HepG2 (cell line): Measurements from ENCODE around the gene HSDL2. TPM values are rescaled to one million over a fixed set of nuclear protein-coding genes. Genes with fewer than 3 reads are reported as not detected.
A peak's percentile ranks its signal among the peaks of the same experiment; 100 is the strongest.

ENCODE experiments used
- ELF3 ChIP-seq: IDR thresholded peaks from 2 replicates; pipeline ENCODE4 v1.6.1; 2016; ENCODE audit warnings: missing genetic modification reagents, missing compliant biosample characterization
- FOXK2 ChIP-seq: fragments of 450-650 bp; IDR thresholded peaks from 2 replicates; pipeline ENCODE4 v1.6.1; 2016
- HNF4A ChIP-seq: sonication (generic); formaldehyde crosslinking; IDR thresholded peaks from 2 replicates; pipeline ENCODE4 v1.4.0; 2020; ENCODE audit warnings: missing genetic modification reagents
- MAFK ChIP-seq, 2 experiments: IDR thresholded peaks in 1 of 2; conservative IDR thresholded peaks in 1 of 2; 2 replicates each; pipeline ENCODE4 v1.6.1; 2011; ENCODE audit warnings: improper control_type of control experiment in 2 of 2, low read length in 2 of 2
- SOX5 ChIP-seq: IDR thresholded peaks from 2 replicates; pipeline ENCODE4 v1.6.1; 2016; ENCODE audit warnings: borderline replicate concordance
- TEAD3 ChIP-seq: optimal IDR thresholded peaks from 2 replicates; pipeline ENCODE3; 2016; ENCODE audit warnings: borderline replicate concordance
- ZFP41 ChIP-seq: sonication (generic); formaldehyde crosslinking; IDR thresholded peaks from 2 replicates; pipeline ENCODE4 v1.4.0; 2020; ENCODE audit warnings: mild to moderate bottlenecking, missing genetic modification reagents, borderline replicate concordance
- ZMYM4 ChIP-seq: sonication (generic); formaldehyde crosslinking; IDR thresholded peaks from 2 replicates; pipeline ENCODE4 v1.8.1; 2023; ENCODE audit warnings: mild to moderate bottlenecking, missing genetic modification reagents
- ZNF775 ChIP-seq: sonication (generic); formaldehyde crosslinking; IDR thresholded peaks from 2 replicates; pipeline ENCODE4 v1.4.0; 2020; ENCODE audit warnings: missing genetic modification reagents, mild to moderate bottlenecking, moderate library complexity, borderline replicate concordance
- ZNF777 ChIP-seq: sonication (generic); formaldehyde crosslinking; IDR thresholded peaks from 2 replicates; pipeline ENCODE4 v1.4.0; 2020; ENCODE audit warnings: missing genetic modification reagents
- polyA plus RNA-seq, 8 experiments: library from polyadenylated mRNA; depleted of rRNA in 3 of 8; stranded (reverse) in 7 of 8; unstranded in 1 of 8; fragments of >200 nt; fragmentation: Illumina TruSeq in 4 of 8; extraction: Trizol in 4 of 8; gene quantifications; 2 replicates each; pipeline versions ENCODE4 v1.2.1 to v1.2.3, GENCODE V29; 2011 to 2016; ENCODE audit warnings: low read depth in 4 of 8, missing spikeins in 1 of 8, mixed read lengths in 1 of 8; ENCODE audit not compliant: insufficient read depth in 1 of 8
- total RNA-seq, 5 experiments: library from RNA; depleted of rRNA; stranded (reverse); fragments of >200 nt; fragmentation: Illumina TruSeq; extraction: Trizol; gene quantifications; 2 replicates each; pipeline ENCODE4 v1.2.3, GENCODE V29; 2016; ENCODE audit warnings: low read depth in 1 of 5
- TF ChIP-seq, protein P1 (sequence below): IDR thresholded peaks from 2 replicates; pipeline ENCODE4 v1.6.1; 2016; ENCODE audit warnings: low read depth, missing genetic modification reagents, missing compliant biosample characterization
- TF ChIP-seq, protein P2 (sequence below): sonication (generic); formaldehyde crosslinking; IDR thresholded peaks from 2 replicates; pipeline ENCODE4 v1.8.0; 2022; ENCODE audit warnings: mild to moderate bottlenecking, missing genetic modification reagents; ENCODE audit not compliant: insufficient replicate concordance
- TF ChIP-seq, protein P3 (sequence below): IDR thresholded peaks from 2 replicates; pipeline ENCODE4 v1.4.0; 2020; ENCODE audit warnings: mild to moderate bottlenecking, missing genetic modification reagents
- TF ChIP-seq, protein P4 (sequence below): sonication (generic); formaldehyde crosslinking; IDR thresholded peaks from 2 replicates; pipeline ENCODE4 v1.4.0; 2020; ENCODE audit warnings: missing genetic modification reagents, borderline replicate concordance
- TF ChIP-seq, protein P5 (sequence below): sonication (generic); IDR thresholded peaks from 2 replicates; pipeline ENCODE4 v1.6.1; 2016; ENCODE audit warnings: low read depth, borderline replicate concordance

The HSDL2 gene
- total and polyA plus RNA-seq, 2 of the 13 experiments (the other 11 are each of a cell fraction or from before 2014, with no cell fraction given) = 55.3 to 80.2 TPM

DNA sequence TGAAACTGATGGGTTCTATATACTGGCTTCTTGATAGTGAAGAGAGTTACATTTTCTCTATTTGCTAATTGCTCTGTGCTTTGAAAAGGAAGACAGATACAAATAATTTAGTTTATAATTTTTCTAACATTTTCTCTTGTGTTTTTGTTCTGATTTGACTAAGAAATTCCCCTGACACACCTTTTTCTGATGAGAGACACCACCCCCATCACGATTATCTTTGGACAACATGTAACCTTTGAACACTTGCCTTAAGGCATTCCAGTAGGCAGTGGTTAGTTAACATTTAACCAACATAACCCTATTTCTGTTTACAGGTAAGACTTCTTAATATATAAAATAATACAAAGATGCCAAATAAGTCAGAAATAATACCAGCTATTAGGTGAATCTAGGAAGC is 42.4 kb upstream of the HSDL2 start (continued):
- peak; percentile 33; the same call in 1 of the 2 replicates for TF ChIP-seq ZMYM4 (CRISPR knock-in tag)
- TF ChIP-seq SOX5 = peak; percentile 30; the same call in 1 of the 2 replicates
- TF ChIP-seq, protein P1, sequence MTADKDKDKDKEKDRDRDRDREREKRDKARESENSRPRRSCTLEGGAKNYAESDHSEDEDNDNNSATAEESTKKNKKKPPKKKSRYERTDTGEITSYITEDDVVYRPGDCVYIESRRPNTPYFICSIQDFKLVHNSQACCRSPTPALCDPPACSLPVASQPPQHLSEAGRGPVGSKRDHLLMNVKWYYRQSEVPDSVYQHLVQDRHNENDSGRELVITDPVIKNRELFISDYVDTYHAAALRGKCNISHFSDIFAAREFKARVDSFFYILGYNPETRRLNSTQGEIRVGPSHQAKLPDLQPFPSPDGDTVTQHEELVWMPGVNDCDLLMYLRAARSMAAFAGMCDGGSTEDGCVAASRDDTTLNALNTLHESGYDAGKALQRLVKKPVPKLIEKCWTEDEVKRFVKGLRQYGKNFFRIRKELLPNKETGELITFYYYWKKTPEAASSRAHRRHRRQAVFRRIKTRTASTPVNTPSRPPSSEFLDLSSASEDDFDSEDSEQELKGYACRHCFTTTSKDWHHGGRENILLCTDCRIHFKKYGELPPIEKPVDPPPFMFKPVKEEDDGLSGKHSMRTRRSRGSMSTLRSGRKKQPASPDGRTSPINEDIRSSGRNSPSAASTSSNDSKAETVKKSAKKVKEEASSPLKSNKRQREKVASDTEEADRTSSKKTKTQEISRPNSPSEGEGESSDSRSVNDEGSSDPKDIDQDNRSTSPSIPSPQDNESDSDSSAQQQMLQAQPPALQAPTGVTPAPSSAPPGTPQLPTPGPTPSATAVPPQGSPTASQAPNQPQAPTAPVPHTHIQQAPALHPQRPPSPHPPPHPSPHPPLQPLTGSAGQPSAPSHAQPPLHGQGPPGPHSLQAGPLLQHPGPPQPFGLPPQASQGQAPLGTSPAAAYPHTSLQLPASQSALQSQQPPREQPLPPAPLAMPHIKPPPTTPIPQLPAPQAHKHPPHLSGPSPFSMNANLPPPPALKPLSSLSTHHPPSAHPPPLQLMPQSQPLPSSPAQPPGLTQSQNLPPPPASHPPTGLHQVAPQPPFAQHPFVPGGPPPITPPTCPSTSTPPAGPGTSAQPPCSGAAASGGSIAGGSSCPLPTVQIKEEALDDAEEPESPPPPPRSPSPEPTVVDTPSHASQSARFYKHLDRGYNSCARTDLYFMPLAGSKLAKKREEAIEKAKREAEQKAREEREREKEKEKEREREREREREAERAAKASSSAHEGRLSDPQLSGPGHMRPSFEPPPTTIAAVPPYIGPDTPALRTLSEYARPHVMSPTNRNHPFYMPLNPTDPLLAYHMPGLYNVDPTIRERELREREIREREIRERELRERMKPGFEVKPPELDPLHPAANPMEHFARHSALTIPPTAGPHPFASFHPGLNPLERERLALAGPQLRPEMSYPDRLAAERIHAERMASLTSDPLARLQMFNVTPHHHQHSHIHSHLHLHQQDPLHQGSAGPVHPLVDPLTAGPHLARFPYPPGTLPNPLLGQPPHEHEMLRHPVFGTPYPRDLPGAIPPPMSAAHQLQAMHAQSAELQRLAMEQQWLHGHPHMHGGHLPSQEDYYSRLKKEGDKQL (CRISPR knock-in tag) = 0 out of 2 replicates have a peak, but pooled peaks have one; percentile 28
- TF ChIP-seq ZNF777 (CRISPR knock-in tag) = 0 out of 2 replicates have a peak, but pooled peaks have one; percentile 42
- peak; percentile 58 for TF ChIP-seq TEAD3 (CRISPR knock-in tag)
- TF ChIP-seq ZFP41 (CRISPR knock-in tag) = no peak
- TF ChIP-seq ZNF775 (CRISPR knock-in tag) = no peak
- TF ChIP-seq, protein P2, sequence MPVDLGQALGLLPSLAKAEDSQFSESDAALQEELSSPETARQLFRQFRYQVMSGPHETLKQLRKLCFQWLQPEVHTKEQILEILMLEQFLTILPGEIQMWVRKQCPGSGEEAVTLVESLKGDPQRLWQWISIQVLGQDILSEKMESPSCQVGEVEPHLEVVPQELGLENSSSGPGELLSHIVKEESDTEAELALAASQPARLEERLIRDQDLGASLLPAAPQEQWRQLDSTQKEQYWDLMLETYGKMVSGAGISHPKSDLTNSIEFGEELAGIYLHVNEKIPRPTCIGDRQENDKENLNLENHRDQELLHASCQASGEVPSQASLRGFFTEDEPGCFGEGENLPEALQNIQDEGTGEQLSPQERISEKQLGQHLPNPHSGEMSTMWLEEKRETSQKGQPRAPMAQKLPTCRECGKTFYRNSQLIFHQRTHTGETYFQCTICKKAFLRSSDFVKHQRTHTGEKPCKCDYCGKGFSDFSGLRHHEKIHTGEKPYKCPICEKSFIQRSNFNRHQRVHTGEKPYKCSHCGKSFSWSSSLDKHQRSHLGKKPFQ (CRISPR knock-in tag) = no peak
- 0 out of 4 replicates have a peak, but pooled peaks of 1 of the 2 experiments have one; percentile 3 for TF ChIP-seq MAFK (conservative IDR thresholded peaks at IDR 0.05 in 1 of 2, IDR thresholded peaks at IDR 0.05 in 1 of 2; ENCODE audit: low read length in 2 of 2)
- TF ChIP-seq, protein P3, sequence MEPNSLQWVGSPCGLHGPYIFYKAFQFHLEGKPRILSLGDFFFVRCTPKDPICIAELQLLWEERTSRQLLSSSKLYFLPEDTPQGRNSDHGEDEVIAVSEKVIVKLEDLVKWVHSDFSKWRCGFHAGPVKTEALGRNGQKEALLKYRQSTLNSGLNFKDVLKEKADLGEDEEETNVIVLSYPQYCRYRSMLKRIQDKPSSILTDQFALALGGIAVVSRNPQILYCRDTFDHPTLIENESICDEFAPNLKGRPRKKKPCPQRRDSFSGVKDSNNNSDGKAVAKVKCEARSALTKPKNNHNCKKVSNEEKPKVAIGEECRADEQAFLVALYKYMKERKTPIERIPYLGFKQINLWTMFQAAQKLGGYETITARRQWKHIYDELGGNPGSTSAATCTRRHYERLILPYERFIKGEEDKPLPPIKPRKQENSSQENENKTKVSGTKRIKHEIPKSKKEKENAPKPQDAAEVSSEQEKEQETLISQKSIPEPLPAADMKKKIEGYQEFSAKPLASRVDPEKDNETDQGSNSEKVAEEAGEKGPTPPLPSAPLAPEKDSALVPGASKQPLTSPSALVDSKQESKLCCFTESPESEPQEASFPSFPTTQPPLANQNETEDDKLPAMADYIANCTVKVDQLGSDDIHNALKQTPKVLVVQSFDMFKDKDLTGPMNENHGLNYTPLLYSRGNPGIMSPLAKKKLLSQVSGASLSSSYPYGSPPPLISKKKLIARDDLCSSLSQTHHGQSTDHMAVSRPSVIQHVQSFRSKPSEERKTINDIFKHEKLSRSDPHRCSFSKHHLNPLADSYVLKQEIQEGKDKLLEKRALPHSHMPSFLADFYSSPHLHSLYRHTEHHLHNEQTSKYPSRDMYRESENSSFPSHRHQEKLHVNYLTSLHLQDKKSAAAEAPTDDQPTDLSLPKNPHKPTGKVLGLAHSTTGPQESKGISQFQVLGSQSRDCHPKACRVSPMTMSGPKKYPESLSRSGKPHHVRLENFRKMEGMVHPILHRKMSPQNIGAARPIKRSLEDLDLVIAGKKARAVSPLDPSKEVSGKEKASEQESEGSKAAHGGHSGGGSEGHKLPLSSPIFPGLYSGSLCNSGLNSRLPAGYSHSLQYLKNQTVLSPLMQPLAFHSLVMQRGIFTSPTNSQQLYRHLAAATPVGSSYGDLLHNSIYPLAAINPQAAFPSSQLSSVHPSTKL (CRISPR knock-in tag) = peak; percentile 83
- TF ChIP-seq ELF3 (CRISPR knock-in tag) = 0 out of 2 replicates have a peak, but pooled peaks have one; percentile 24
- TF ChIP-seq HNF4A (CRISPR knock-in tag) = peak; percentile 78
- no peak for TF ChIP-seq FOXK2
- TF ChIP-seq, protein P4, sequence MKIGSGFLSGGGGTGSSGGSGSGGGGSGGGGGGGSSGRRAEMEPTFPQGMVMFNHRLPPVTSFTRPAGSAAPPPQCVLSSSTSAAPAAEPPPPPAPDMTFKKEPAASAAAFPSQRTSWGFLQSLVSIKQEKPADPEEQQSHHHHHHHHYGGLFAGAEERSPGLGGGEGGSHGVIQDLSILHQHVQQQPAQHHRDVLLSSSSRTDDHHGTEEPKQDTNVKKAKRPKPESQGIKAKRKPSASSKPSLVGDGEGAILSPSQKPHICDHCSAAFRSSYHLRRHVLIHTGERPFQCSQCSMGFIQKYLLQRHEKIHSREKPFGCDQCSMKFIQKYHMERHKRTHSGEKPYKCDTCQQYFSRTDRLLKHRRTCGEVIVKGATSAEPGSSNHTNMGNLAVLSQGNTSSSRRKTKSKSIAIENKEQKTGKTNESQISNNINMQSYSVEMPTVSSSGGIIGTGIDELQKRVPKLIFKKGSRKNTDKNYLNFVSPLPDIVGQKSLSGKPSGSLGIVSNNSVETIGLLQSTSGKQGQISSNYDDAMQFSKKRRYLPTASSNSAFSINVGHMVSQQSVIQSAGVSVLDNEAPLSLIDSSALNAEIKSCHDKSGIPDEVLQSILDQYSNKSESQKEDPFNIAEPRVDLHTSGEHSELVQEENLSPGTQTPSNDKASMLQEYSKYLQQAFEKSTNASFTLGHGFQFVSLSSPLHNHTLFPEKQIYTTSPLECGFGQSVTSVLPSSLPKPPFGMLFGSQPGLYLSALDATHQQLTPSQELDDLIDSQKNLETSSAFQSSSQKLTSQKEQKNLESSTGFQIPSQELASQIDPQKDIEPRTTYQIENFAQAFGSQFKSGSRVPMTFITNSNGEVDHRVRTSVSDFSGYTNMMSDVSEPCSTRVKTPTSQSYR (CRISPR knock-in tag) = peak; percentile 85
- TF ChIP-seq, protein P5, sequence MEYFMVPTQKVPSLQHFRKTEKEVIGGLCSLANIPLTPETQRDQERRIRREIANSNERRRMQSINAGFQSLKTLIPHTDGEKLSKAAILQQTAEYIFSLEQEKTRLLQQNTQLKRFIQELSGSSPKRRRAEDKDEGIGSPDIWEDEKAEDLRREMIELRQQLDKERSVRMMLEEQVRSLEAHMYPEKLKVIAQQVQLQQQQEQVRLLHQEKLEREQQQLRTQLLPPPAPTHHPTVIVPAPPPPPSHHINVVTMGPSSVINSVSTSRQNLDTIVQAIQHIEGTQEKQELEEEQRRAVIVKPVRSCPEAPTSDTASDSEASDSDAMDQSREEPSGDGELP = no peak
